Ishikawa (cell line): ENCODE data around the gene TMEM52B.

Source experiments
- CEBPB ChIP-seq: IDR thresholded peaks from 2 replicates; pipeline ENCODE4 v1.6.1; 2012
- CREB1 ChIP-seq: IDR thresholded peaks from 2 replicates; pipeline ENCODE4 v1.6.1; 2012; ENCODE audit warnings: low read depth
- EGR1 ChIP-seq: IDR thresholded peaks from 2 replicates; pipeline ENCODE4 v1.6.1; 2012
- EP300 ChIP-seq: IDR thresholded peaks from 2 replicates; pipeline ENCODE4 v1.6.1; 2012; ENCODE audit warnings: borderline replicate concordance
- FOXM1 ChIP-seq: IDR thresholded peaks from 2 replicates; pipeline ENCODE4 v1.6.1; 2012; ENCODE audit warnings: low read depth, borderline replicate concordance
- NFIC ChIP-seq: IDR thresholded peaks from 2 replicates; pipeline ENCODE4 v1.6.1; 2012
- RAD21 ChIP-seq: IDR thresholded peaks from 2 replicates; pipeline ENCODE4 v1.6.1; 2012; ENCODE audit warnings: low read depth
- TAF1 ChIP-seq: IDR thresholded peaks from 2 replicates; pipeline ENCODE4 v1.6.1; 2012; ENCODE audit warnings: low read depth, mild to moderate bottlenecking
- TCF12 ChIP-seq: IDR thresholded peaks from 2 replicates; pipeline ENCODE4 v1.6.1; 2012; ENCODE audit warnings: low read depth
- TEAD4 ChIP-seq: IDR thresholded peaks from 2 replicates; pipeline ENCODE4 v1.6.1; 2012
- YY1 ChIP-seq: IDR thresholded peaks from 2 replicates; pipeline ENCODE4 v1.6.1; 2012; ENCODE audit warnings: low read depth
- ZBTB7A ChIP-seq: IDR thresholded peaks from 2 replicates; pipeline ENCODE4 v1.6.1; 2012; ENCODE audit warnings: low read depth
- TF ChIP-seq, protein P1 (sequence below): IDR thresholded peaks from 2 replicates; pipeline ENCODE4 v1.6.1; 2012; ENCODE audit warnings: low read depth, mild to moderate bottlenecking
- TF ChIP-seq, protein P2 (sequence below): IDR thresholded peaks from 2 replicates; pipeline ENCODE4 v1.6.1; 2012
- TF ChIP-seq, protein P3 (sequence below): IDR thresholded peaks from 2 replicates; pipeline ENCODE4 v1.6.1; 2012

Gene TMEM52B

DNA sequence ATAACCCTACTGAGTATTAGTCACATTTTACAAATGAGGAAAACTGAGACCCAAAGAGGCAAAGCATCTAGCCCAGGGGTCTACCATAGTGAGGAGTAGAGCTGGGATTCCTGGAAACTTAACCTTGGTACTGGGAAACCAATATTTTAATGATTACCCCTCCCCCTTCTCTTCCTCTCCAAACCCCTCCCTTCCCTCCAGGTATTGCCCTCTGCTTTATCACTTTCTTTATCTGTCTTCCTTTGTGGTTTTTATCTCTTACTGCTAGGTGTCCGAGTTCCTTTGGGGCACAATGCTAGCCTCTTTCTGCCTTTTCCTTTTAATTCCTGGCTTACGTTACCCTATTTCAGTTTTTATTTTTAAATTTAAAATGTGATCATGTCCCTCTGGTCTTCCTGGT, 36.6 kb downstream of the TMEM52B start:
- TF ChIP-seq, protein P1, sequence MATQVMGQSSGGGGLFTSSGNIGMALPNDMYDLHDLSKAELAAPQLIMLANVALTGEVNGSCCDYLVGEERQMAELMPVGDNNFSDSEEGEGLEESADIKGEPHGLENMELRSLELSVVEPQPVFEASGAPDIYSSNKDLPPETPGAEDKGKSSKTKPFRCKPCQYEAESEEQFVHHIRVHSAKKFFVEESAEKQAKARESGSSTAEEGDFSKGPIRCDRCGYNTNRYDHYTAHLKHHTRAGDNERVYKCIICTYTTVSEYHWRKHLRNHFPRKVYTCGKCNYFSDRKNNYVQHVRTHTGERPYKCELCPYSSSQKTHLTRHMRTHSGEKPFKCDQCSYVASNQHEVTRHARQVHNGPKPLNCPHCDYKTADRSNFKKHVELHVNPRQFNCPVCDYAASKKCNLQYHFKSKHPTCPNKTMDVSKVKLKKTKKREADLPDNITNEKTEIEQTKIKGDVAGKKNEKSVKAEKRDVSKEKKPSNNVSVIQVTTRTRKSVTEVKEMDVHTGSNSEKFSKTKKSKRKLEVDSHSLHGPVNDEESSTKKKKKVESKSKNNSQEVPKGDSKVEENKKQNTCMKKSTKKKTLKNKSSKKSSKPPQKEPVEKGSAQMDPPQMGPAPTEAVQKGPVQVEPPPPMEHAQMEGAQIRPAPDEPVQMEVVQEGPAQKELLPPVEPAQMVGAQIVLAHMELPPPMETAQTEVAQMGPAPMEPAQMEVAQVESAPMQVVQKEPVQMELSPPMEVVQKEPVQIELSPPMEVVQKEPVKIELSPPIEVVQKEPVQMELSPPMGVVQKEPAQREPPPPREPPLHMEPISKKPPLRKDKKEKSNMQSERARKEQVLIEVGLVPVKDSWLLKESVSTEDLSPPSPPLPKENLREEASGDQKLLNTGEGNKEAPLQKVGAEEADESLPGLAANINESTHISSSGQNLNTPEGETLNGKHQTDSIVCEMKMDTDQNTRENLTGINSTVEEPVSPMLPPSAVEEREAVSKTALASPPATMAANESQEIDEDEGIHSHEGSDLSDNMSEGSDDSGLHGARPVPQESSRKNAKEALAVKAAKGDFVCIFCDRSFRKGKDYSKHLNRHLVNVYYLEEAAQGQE: no peak
- TF ChIP-seq ZBTB7A (no peak), TAF1 (no peak), FOXM1 (no peak)
- TF ChIP-seq, protein P2, sequence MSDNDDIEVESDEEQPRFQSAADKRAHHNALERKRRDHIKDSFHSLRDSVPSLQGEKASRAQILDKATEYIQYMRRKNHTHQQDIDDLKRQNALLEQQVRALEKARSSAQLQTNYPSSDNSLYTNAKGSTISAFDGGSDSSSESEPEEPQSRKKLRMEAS: no peak

DNA sequence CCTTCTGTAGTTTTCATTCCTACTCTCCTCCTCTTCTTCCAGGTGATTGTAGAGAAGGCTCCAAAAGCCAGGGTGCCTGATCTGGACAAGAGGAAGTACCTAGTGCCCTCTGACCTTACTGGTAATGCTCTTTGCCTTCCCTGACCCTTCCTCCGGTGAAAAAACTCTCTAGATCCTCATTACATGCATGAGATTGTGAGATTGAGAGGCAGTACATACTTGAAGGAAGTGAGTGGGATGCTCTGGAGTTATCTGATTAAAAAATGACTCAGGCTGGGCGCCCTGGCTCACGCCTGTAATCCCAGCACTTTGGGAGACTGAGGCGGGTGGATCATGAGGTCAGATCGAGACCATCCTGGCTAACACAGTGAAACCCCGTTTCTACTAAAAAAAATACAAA, 39.2 kb downstream of the TMEM52B start:
- TF ChIP-seq TAF1 (no peak), FOXM1 (no peak), ZBTB7A (no peak), CEBPB (no peak), NFIC (no peak), TCF12 (no peak), YY1 (no peak), EP300 (no peak), EGR1 (no peak), RAD21 (no peak)
- TF ChIP-seq, protein P2: no peak

DNA sequence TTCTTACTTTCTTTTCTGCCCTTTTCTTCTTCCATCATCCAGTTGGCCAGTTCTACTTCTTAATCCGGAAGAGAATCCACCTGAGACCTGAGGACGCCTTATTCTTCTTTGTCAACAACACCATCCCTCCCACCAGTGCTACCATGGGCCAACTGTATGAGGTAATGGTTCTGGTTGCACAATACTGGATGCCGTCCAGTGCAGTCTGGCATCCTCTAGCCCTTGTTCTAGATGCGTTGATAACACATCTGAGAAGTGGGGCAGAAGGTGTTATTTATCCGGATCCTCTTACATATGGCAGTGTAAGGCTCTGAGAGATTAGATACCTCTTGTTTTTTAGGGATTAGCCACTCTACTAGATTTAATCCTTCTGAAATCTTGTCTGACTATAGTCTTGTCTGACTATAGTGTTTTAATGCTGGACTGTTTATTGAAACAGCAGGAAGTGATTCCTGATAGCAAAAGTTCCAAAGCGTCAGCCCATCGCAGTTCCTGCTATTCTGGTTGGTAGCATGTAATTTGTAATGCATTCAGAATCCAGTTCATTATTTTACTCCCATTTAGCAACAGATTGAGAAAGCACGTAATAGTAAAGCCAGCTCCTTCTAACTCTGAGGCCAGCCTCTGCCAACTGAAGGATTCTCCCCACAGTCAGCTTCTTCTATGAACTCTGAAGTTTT, 41.7 kb downstream of the TMEM52B start:
- TF ChIP-seq, protein P3, sequence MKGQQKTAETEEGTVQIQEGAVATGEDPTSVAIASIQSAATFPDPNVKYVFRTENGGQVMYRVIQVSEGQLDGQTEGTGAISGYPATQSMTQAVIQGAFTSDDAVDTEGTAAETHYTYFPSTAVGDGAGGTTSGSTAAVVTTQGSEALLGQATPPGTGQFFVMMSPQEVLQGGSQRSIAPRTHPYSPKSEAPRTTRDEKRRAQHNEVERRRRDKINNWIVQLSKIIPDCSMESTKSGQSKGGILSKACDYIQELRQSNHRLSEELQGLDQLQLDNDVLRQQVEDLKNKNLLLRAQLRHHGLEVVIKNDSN: no peak
- TF ChIP-seq CEBPB (peak; percentile 79), YY1 (no peak), TEAD4 (no peak), TAF1 (no peak), CREB1 (no peak), FOXM1 (no peak)

DNA sequence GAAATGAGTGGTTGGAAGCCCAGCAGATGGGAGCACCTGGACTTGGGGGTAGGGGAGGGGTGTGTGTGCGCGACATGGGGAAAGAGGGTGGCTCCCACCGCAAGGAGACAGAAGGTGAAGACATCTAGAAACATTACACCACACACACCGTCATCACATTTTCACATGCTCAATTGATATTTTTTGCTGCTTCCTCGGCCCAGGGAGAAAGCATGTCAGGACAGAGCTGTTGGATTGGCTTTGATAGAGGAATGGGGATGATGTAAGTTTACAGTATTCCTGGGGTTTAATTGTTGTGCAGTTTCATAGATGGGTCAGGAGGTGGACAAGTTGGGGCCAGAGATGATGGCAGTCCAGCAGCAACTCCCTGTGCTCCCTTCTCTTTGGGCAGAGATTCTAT, 43.0 kb downstream of the TMEM52B start:
- TF ChIP-seq CREB1 (no peak), EP300 (no peak), FOXM1 (no peak), TAF1 (no peak), YY1 (no peak), NFIC (no peak), RAD21 (no peak)
- TF ChIP-seq, protein P2: no peak
- TF ChIP-seq, protein P1: no peak

DNA sequence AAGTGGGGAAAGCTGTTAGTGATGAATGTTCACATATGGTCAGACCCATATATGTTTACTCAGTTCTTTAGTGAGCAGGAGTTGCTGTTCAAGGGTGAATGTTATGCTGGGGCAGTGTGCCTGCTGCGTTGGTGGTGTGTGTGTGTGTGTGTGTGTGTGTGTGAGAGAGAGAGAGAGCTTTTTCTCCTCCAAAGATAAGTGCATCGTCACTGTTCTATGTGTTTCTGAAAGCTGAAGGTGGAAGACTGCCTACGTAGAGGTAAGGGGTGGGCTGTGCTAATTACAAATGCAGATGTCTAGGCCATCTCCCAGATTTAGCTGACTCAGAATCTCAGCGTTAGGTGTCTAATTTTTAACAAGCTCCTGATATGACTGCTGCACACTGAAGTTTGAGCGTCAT, 44.4 kb downstream of the TMEM52B start:
- TF ChIP-seq ZBTB7A: no peak
- TF ChIP-seq, protein P2: no peak
- TF ChIP-seq NFIC: no peak
- no peak for TF ChIP-seq RAD21
- no peak for TF ChIP-seq TAF1
- no peak for TF ChIP-seq EP300
- TF ChIP-seq EGR1: no peak
- no peak for TF ChIP-seq YY1
- no peak for TF ChIP-seq FOXM1
- TF ChIP-seq, protein P3: no peak
- TF ChIP-seq TCF12: no peak
- TF ChIP-seq TEAD4: no peak
- TF ChIP-seq CEBPB: no peak
- TF ChIP-seq, protein P1: no peak
- TF ChIP-seq CREB1: no peak
